Measurements from ENCODE around the gene RHOG. TPM values are rescaled to one million over a fixed set of nuclear protein-coding genes. Genes with fewer than 3 reads are reported as not detected.

RHOG gene
- total RNA-seq, 2 experiments from 2014 or later: 101 to 106 TPM

DNA sequence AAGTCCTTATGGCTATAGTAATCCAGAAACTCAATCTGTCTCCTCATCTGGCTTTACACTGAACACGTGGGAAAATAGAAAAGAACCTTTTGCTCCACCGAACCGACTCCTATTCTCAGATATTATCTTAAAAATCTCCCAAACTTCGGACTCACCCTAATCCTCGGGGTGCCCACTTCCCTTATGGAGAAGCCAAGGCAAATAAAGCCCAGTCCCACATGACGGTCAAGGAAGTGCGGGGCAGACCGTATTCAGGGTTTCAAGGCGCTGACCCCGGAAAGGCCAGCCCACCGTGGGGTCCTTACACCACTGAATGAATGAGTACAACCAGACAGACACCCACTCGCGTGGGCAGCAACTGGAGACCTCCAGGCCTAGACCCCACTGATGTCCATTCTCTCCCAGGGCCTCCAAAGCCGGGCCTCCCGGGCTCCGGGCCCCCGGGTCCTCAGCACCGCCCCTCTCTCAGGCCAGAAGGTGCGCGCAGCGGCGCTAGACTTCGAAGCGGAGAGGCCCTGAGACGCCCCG, 43.9 kb downstream of the RHOG start:
- H3K4me1 ChIP-seq (ENCODE audit: insufficient read depth, low read length): peaks cover 37% of the 10 kb centered on the region
- peak overlapping the region; percentile 98 for H3K4me3 ChIP-seq (ENCODE audit: low read length)
- Mint-ChIP-seq H3K4me3 (peak overlapping the region; percentile 89), H3K27me3 (no peaks in the 10 kb centered on the region), H3K27ac (peak overlapping the region; percentile 97), H3K36me3 (ENCODE audit: low read depth) (peaks cover 51% of the 10 kb centered on the region), H3K4me1 (ENCODE audit: low read depth) (peaks cover 50% of the 10 kb centered on the region), H3K9me3 (no peaks in the 10 kb centered on the region)
- ATAC-seq (ENCODE audit: poor library complexity) (peak; percentile 23), DNase-seq (no peak)
- H3K36me3 ChIP-seq (ENCODE audit: insufficient read depth, low read length): peaks cover 30% of the 10 kb centered on the region
- peak overlapping the region; percentile 94 to 95 for H3K27ac ChIP-seq (ENCODE audit: low read depth in 1 of 2, low read length in 2 of 2)
- no peaks in the 10 kb centered on the region for H3K9me3 ChIP-seq (ENCODE audit: control insufficient read depth in 1 of 2, insufficient read depth in 1 of 2, low read length in 2 of 2)
- CTCF ChIA-PET: interaction anchor here (1.3 to 5.1 kb wide), 3 partner anchors 9 to 12 kb away, joined by 3 to 33 read pairs (median 7); partner anchors contain the start of gene PGAP2
- intact Hi-C loops (cut with DNase I, micrococcal nuclease): loop anchor here (1.0 to 10.0 kb wide), 6 partner anchors 10 to 62 kb away; partner anchors contain the start of gene RHOG (in 1 of the 2)
- H3K27me3 ChIP-seq (ENCODE audit: control insufficient read depth in 1 of 2, insufficient read depth in 2 of 2, low read length in 2 of 2): no peaks in the 10 kb centered on the region
- POLR2A ChIA-PET: interaction anchor here (1.1 to 6.3 kb wide), 7 partner anchors 11 to 275 kb away, joined by 3 to 76 read pairs (median 25); partner anchors contain the start of genes PGAP2, RHOG and STIM1
- TF ChIP-seq, protein P1, sequence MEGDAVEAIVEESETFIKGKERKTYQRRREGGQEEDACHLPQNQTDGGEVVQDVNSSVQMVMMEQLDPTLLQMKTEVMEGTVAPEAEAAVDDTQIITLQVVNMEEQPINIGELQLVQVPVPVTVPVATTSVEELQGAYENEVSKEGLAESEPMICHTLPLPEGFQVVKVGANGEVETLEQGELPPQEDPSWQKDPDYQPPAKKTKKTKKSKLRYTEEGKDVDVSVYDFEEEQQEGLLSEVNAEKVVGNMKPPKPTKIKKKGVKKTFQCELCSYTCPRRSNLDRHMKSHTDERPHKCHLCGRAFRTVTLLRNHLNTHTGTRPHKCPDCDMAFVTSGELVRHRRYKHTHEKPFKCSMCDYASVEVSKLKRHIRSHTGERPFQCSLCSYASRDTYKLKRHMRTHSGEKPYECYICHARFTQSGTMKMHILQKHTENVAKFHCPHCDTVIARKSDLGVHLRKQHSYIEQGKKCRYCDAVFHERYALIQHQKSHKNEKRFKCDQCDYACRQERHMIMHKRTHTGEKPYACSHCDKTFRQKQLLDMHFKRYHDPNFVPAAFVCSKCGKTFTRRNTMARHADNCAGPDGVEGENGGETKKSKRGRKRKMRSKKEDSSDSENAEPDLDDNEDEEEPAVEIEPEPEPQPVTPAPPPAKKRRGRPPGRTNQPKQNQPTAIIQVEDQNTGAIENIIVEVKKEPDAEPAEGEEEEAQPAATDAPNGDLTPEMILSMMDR (IDR thresholded peaks at IDR 0.05): no peak

DNA sequence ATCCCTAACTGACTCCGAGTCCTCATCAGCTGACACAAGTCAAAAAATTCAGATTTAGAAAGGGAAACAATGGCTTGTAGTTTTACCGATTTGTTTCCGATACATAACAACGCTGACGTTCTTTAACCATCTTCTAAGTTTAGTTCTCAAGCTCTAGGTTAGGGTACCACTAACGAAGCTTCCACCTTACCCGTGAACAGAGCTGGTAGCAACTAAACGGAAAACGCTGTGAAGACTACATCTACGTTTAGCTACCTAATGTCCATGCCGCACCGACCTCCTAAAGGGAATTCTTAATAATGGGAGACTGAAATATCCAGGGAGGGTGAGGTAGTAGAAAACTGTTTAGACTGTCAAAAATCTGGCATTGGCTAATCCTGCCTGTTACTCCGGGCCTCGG, 44.4 kb downstream of the RHOG start:
- CTCF ChIA-PET: interaction anchor here (1.5 to 5.1 kb wide), 2 partner anchors 12 to 26 kb away, joined by 3 to 33 read pairs; partner anchors contain the start of gene PGAP2
- DNase-seq: peak in 2 of 14 experiments; percentile 24 to 31
- no peak for ATAC-seq (ENCODE audit: poor library complexity)
- POLR2A ChIA-PET: interaction anchor here (2.8 to 6.3 kb wide), 4 partner anchors 11 to 59 kb away, joined by 25 to 76 read pairs (median 50); partner anchors contain the start of genes PGAP2, RHOG and STIM1
- Mint-ChIP-seq H3K4me1 (ENCODE audit: low read depth) (peaks cover 50% of the 10 kb centered on the region), H3K4me3 (peak overlapping the region; percentile 89), H3K27ac (peak overlapping the region; percentile 97), H3K27me3 (no peaks in the 10 kb centered on the region), H3K9me3 (no peaks in the 10 kb centered on the region), H3K36me3 (ENCODE audit: low read depth) (peaks cover 51% of the 10 kb centered on the region)
- TF ChIP-seq, protein P1 (IDR thresholded peaks at IDR 0.05): no peak
- Histone ChIP-seq H3K27me3 (ENCODE audit: control insufficient read depth in 1 of 2, insufficient read depth in 2 of 2, low read length in 2 of 2) (no peaks in the 10 kb centered on the region), H3K9me3 (ENCODE audit: control insufficient read depth in 1 of 2, insufficient read depth in 1 of 2, low read length in 2 of 2) (no peaks in the 10 kb centered on the region), H3K36me3 (ENCODE audit: insufficient read depth, low read length) (peaks cover 34% of the 10 kb centered on the region), H3K4me3 (ENCODE audit: low read length) (peak overlapping the region; percentile 98), H3K4me1 (ENCODE audit: insufficient read depth, low read length) (peaks cover 37% of the 10 kb centered on the region), H3K27ac (ENCODE audit: low read depth in 1 of 2, low read length in 2 of 2) (peak overlapping the region; percentile 94 to 95)
- intact Hi-C loops (cut with DNase I, micrococcal nuclease): loop anchor here (1.0 to 10.0 kb wide), 4 partner anchors 11 to 62 kb away; partner anchors contain the start of gene RHOG (in 1 of the 2)

DNA sequence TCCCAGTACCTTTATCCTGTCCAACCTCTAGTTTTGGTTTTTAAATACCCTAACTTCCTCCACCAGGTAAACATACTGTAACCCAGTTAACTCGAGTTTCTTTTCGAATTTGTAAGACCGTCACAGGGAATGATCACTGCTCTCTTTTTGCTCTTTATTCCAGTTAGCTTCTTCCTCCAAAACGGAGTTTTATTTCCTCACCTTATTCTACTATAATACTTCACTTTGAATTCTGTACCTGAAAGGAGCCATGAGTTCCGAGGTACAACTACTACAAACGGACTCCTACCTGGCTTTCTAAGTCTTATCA, 44.8 kb downstream of the RHOG start:
- Histone ChIP-seq H3K4me3 (ENCODE audit: low read length) (peak overlapping the region; percentile 98), H3K4me1 (ENCODE audit: insufficient read depth, low read length) (peaks cover 37% of the 10 kb centered on the region), H3K9me3 (ENCODE audit: control insufficient read depth in 1 of 2, insufficient read depth in 1 of 2, low read length in 2 of 2) (no peaks in the 10 kb centered on the region), H3K27ac (ENCODE audit: low read depth in 1 of 2, low read length in 2 of 2) (peak overlapping the region; percentile 94 to 95), H3K36me3 (ENCODE audit: insufficient read depth, low read length) (peaks cover 34% of the 10 kb centered on the region), H3K27me3 (ENCODE audit: control insufficient read depth in 1 of 2, insufficient read depth in 2 of 2, low read length in 2 of 2) (no peaks in the 10 kb centered on the region)
- Mint-ChIP-seq H3K27ac (peak overlapping the region; percentile 97), H3K9me3 (no peaks in the 10 kb centered on the region), H3K4me1 (ENCODE audit: low read depth) (peaks cover 50% of the 10 kb centered on the region), H3K27me3 (no peaks in the 10 kb centered on the region), H3K4me3 (peak overlapping the region; percentile 89), H3K36me3 (ENCODE audit: low read depth) (peaks cover 51% of the 10 kb centered on the region)
- intact Hi-C loops (cut with DNase I, micrococcal nuclease): loop anchor here (1.0 to 10.0 kb wide), 4 partner anchors 11 to 61 kb away; partner anchors contain the start of gene RHOG (in 1 of the 2)
- no peak for ATAC-seq (ENCODE audit: poor library complexity)
- ChIA-PET CTCF (interaction anchor here (1.5 to 5.1 kb wide), 2 partner anchors 12 to 25 kb away, joined by 3 to 33 read pairs; partner anchors contain the start of gene PGAP2), POLR2A (interaction anchor here (1.6 to 6.3 kb wide), 5 partner anchors 10 to 277 kb away, joined by 3 to 76 read pairs (median 34); partner anchors contain the start of genes PGAP2, RHOG and STIM1)
- peak in 1 of 14 experiments; percentile 27 for DNase-seq
- TF ChIP-seq, protein P1 (IDR thresholded peaks at IDR 0.05): no peak

Data from CD4-positive, alpha-beta T cell (primary cell).